Peyer's patch (tissue), 4 donors: Measurements from ENCODE around the gene WDFY4. TPM values are rescaled to one million over a fixed set of nuclear protein-coding genes. Genes with fewer than 3 reads are reported as not detected.

ENCODE experiments used
- DNase-seq, 3 donors: peaks; one replicate each; pipeline ENCODE4 v3.0.0-alpha.2; 2017 to 2019
- H3K27ac ChIP-seq, 4 donors: fragments of 200-600 bp; sonication (generic); one replicate each; pipeline ENCODE4 v1.5.1; 2016 to 2019
- H3K27me3 ChIP-seq, 2 donors: fragments of 200-600 bp; sonication (generic); one replicate each; pipeline ENCODE4 v1.5.1; 2019
- H3K36me3 ChIP-seq, 3 donors: fragments of 200-600 bp; sonication (generic); one replicate each; pipeline ENCODE4 v1.5.1; 2016 to 2019
- H3K4me1 ChIP-seq, 4 donors: fragments of 200-600 bp; sonication (generic); one replicate each; pipeline ENCODE4 v1.5.1; 2016 to 2019
- H3K4me3 ChIP-seq, 4 donors: fragments of 200-600 bp; sonication (generic); 1 replicate in 3 of 4; 2 replicates in 1 of 4; pipeline ENCODE4 v1.5.1; 2016 to 2019; ENCODE audit warnings: mild to moderate bottlenecking in 1 of 4
- H3K9me3 ChIP-seq, 4 donors: fragments of 200-600 bp; sonication (generic); one replicate each; pipeline ENCODE4 v1.5.1; 2016 to 2019; ENCODE audit warnings: mild to moderate bottlenecking in 1 of 4
- CTCF ChIP-seq, 6 experiments: fragments of 450-650 bp in 4 of 6; fragments of 200-600 bp in 2 of 6; sonication (generic) in 1 of 6; IDR thresholded peaks; one replicate each; pipeline ENCODE4 v1.5.1; 2017 to 2019; ENCODE audit warnings: antibody characterized with exemption in 6 of 6, mild to moderate bottlenecking in 3 of 6, moderate library complexity in 1 of 6
- POLR2A ChIP-seq, 2 donors: fragments of 450-650 bp; IDR thresholded peaks; one replicate each; pipeline ENCODE4 v1.5.1; 2017; ENCODE audit warnings: antibody characterized with exemption in 2 of 2, mild to moderate bottlenecking in 2 of 2, moderate library complexity in 2 of 2
- total RNA-seq, 4 donors: library from RNA; depleted of rRNA; stranded (reverse); fragments of >200 nt; gene quantifications; one replicate each; pipeline ENCODE4 v1.1.0, GENCODE V29; 2016

WDFY4 gene
- 100 to 1,000 TPM in 1 of 4 donors, 1 to 10 TPM in 2, under 1 TPM in 1; 0.53 to 102 (median 4.6) TPM for total RNA-seq

GRCh38 chr10:48684792-48685623, at the start of gene WDFY4:
TSS of gene WDFY4 (plus strand) at chr10:48684873. CDS start at chr10:48709733, 24,860 bp downstream.
- peak in 2 of 3 donors; percentile 79 to 80 for DNase-seq
- TF ChIP-seq POLR2A (IDR thresholded peaks at IDR 0.05) = no peak
- Histone ChIP-seq H3K9me3 (peaks cover 0 to 3% (median 0%) of the 10 kb centered on the region in 4 donors), H3K36me3 (no peaks in the 10 kb centered on the region), H3K27ac (peak within 1 kb of the TSS; percentile 44 to 88 (median 68)), H3K27me3 (no peaks in the 10 kb centered on the region), H3K4me1 (no peaks in the 10 kb centered on the region), H3K4me3 (peak within 1 kb of the TSS; percentile 10 to 47 (median 33))

DNA sequence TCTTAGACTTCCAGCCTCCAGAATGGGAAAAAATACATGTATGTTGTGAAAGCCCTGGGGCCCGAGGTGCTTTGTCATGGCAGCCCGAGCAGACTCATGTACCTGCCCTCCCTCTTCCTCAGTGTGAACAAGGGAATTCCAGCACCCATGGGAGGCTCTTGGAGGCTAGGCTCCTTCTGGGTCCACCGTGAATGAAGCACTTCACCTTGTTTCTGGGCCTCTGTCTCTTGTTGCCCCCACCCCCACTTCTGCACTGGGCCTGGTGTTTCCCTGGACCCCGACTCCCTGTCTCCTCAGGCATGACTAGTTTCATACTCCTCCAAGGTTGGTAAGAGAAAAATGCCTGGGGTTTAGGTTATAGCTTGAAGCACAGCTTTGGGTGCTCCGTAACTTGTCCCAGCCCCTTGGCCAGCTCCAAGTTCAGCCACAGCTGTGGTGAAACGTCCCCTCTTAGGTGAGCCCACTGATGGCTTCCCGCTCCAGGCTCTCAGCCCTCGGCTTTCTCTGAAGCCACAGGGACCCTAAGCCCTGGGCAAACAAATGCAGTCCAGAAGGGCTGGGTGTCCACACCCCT, 49.6 kb upstream of the WDFY4 start:
- Histone ChIP-seq H3K27me3 (no peaks in the 10 kb centered on the region), H3K4me1 (peaks cover 0 to 15% (median 3%) of the 10 kb centered on the region in 4 donors), H3K27ac (no peak overlapping the region), H3K36me3 (no peaks in the 10 kb centered on the region), H3K4me3 (no peak overlapping the region), H3K9me3 (no peaks in the 10 kb centered on the region)
- DNase-seq = no peak
- TF ChIP-seq CTCF (IDR thresholded peaks at IDR 0.05) (no peak), POLR2A (IDR thresholded peaks at IDR 0.05) (no peak)

DNA sequence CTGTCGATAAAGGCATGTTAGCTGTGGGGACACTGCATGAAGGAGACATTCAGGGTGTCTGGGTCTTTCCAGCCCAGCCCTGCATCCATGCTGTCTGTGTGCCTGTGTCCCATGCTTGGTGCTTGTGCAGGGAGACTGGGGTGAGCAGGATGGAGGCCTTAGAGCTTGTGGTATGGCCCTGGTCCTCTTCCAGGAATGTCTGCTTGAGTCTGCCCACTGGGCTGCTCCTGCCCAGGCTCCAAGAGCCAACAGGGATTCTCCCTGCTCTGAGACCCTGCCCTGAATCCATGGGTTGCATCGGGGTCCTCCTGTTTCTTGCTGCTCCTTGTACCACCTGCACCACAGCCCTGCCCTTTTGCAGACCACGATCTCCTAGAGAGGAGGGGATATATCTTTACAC, 48.4 kb upstream of the WDFY4 start:
- H3K27ac ChIP-seq = no peak overlapping the region
- no peak for DNase-seq
- peaks cover 0 to 15% (median 3%) of the 10 kb centered on the region in 4 donors for H3K4me1 ChIP-seq
- H3K27me3 ChIP-seq = no peaks in the 10 kb centered on the region
- no peaks in the 10 kb centered on the region for H3K36me3 ChIP-seq
- no peaks in the 10 kb centered on the region for H3K9me3 ChIP-seq
- no peak overlapping the region for H3K4me3 ChIP-seq
- TF ChIP-seq POLR2A (IDR thresholded peaks at IDR 0.05) = no peak
- TF ChIP-seq CTCF (IDR thresholded peaks at IDR 0.05) = no peak

DNA sequence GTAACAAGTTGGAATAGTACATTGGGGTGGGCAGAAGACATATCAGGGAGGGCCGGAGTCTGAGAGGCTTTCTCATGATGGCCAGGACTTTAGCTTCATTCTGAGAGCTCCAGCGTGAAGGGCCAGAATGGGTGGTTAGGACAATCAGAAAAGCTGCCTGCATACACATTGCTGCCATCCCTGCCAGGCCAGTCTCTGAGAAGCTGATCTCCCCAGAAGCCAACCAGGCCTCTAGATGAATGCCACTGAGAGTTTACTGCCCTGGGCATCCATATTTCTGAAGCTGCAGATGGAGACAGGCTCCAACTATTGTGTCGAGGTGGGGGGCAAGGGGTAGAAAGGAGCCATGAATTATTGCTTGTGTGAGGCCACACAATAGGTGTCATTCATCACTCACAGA, 47.8 kb upstream of the WDFY4 start:
- Histone ChIP-seq H3K9me3 (no peaks in the 10 kb centered on the region), H3K4me1 (peaks cover 0 to 15% (median 3%) of the 10 kb centered on the region in 4 donors), H3K27ac (no peak overlapping the region), H3K4me3 (no peak overlapping the region), H3K36me3 (no peaks in the 10 kb centered on the region), H3K27me3 (no peaks in the 10 kb centered on the region)
- no peak for TF ChIP-seq CTCF (IDR thresholded peaks at IDR 0.05)
- no peak for TF ChIP-seq POLR2A (IDR thresholded peaks at IDR 0.05)
- no peak for DNase-seq

DNA sequence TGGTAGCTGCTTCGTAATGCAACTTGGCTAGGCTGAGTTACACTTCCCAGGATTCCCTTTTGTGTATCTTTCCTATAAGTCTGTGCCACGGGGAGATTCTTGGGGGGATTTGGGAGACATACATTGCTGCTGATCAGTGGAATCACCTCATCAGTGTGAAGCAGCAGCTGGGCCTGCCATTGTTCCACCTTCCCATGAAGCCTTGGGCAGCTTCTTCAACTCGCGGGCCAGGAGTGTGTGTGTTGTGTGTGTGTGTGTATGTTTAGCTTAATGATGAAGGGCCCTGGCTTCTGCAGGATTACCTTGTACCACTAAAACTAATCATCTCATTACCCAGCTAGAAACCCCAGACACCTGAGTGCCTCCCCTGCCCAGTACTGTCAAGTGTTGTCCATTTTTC, 46.5 kb upstream of the WDFY4 start:
- DNase-seq = no peak
- no peak overlapping the region for H3K27ac ChIP-seq
- H3K9me3 ChIP-seq = no peaks in the 10 kb centered on the region
- H3K4me1 ChIP-seq = peaks cover 0 to 15% (median 3%) of the 10 kb centered on the region in 4 donors
- H3K4me3 ChIP-seq = no peak overlapping the region
- H3K27me3 ChIP-seq = no peaks in the 10 kb centered on the region
- H3K36me3 ChIP-seq = no peaks in the 10 kb centered on the region
- TF ChIP-seq CTCF (IDR thresholded peaks at IDR 0.05) (no peak), POLR2A (IDR thresholded peaks at IDR 0.05) (no peak)
